Measurements from ENCODE around the gene KIAA1328. TPM values are rescaled to one million over a fixed set of nuclear protein-coding genes. Genes with fewer than 3 reads are reported as not detected.

KIAA1328 gene
- total RNA-seq, 1 donor from 2014 or later, result 11.9 TPM

DNA sequence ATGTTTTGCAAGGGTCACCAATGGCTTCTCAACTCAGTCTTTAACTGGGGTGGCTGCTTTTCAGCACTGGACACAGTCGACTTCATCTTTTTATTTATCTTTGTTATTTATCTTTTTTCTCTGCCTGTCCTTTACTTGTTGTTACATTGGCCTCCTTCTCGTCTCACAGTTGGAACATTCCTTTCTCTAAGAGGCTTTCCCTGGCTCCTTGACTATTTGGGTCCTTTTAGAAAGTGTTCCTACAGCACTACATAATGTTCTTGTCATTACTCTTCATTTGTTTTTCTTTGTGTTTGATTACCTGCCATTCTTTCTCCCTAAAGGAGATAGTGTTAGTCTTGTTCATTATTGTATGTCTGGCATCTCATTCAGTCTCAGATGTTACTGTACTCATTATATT is 122.0 kb downstream of the KIAA1328 start:
- Histone ChIP-seq H3K9me3 (no peaks in the 10 kb centered on the region), H3K36me3 (no peaks in the 10 kb centered on the region), H3K4me1 (no peaks in the 10 kb centered on the region), H3K27ac (no peak overlapping the region), H3K4me3 (no peak overlapping the region), H3K27me3 (no peaks in the 10 kb centered on the region)
- ATAC-seq, result peak; percentile 56
- intact Hi-C loops (cut with DNase I), result no loop called here
- TF ChIP-seq, protein P1, sequence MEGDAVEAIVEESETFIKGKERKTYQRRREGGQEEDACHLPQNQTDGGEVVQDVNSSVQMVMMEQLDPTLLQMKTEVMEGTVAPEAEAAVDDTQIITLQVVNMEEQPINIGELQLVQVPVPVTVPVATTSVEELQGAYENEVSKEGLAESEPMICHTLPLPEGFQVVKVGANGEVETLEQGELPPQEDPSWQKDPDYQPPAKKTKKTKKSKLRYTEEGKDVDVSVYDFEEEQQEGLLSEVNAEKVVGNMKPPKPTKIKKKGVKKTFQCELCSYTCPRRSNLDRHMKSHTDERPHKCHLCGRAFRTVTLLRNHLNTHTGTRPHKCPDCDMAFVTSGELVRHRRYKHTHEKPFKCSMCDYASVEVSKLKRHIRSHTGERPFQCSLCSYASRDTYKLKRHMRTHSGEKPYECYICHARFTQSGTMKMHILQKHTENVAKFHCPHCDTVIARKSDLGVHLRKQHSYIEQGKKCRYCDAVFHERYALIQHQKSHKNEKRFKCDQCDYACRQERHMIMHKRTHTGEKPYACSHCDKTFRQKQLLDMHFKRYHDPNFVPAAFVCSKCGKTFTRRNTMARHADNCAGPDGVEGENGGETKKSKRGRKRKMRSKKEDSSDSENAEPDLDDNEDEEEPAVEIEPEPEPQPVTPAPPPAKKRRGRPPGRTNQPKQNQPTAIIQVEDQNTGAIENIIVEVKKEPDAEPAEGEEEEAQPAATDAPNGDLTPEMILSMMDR (IDR thresholded peaks at IDR 0.05), result no peak
- no peak for DNase-seq

DNA sequence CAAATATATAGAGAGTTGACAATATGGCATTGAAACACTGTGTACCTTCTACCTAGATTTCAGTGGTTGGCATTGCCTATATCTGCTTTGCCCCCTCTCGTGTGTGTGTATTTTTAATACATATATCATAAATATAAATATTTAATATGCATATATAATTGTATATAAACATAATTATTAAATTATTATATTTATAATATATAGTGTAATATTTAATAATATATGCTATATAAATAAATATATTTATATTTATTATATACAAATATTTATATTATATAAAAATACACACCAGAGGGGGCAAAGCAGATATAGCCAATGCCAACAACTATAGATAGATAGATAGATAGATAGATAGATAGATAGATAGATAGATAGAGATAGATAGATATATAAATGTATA is 124.1 kb downstream of the KIAA1328 start:
- Histone ChIP-seq H3K9me3 (no peaks in the 10 kb centered on the region), H3K27me3 (no peaks in the 10 kb centered on the region), H3K4me3 (no peak overlapping the region), H3K4me1 (no peaks in the 10 kb centered on the region), H3K27ac (no peak overlapping the region), H3K36me3 (no peaks in the 10 kb centered on the region)
- ATAC-seq (no peak), DNase-seq (no peak)
- TF ChIP-seq, protein P1 (IDR thresholded peaks at IDR 0.05), result no peak
- intact Hi-C loops (cut with DNase I), result no loop called here

DNA sequence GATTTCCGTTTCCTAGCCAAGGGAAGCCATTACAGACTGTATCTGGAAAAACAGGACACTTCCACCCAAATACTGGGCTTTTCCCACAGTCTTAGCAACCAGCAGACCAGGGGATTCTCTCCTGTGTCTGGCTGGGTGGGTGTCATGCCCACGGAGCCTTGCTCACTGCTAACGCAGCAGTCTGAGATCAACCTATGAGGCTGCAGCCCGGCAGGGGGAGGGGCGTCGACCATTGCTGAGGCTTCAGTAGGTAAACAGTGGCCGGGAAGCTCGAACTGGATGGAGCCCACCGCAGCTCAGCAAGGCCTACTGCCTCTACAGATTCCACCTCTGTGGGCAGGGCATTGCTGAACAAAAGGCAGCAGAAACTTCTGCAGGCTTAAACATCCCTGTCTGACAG is 131.1 kb downstream of the KIAA1328 start:
- Histone ChIP-seq H3K4me1 (no peaks in the 10 kb centered on the region), H3K36me3 (peaks cover 10% of the 10 kb centered on the region), H3K27ac (no peak overlapping the region), H3K9me3 (no peaks in the 10 kb centered on the region), H3K27me3 (no peaks in the 10 kb centered on the region), H3K4me3 (no peak overlapping the region)
- TF ChIP-seq, protein P1 (IDR thresholded peaks at IDR 0.05), result no peak
- intact Hi-C loops (cut with DNase I), result no loop called here
- no peak for DNase-seq
- ATAC-seq, result no peak

DNA sequence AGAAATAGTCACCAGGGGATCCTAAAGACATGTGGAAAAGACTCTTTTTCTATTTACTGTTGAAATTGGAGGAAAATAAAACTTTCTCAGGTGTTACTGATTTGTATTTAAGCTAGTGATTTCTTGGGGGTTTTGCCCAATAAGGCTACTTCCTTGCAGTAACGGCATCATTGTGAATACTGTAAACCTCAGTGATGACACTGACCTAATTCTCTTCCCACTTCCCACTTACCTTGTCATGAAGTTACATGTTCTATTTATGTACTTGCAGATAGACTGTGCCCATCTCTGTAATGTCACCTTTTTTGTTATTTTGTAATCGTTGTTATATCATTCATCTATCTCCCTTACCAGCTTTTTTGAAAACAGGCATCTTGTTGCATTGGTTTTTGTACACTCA is 134.5 kb downstream of the KIAA1328 start:
- Histone ChIP-seq H3K27me3 (no peaks in the 10 kb centered on the region), H3K4me1 (no peaks in the 10 kb centered on the region), H3K4me3 (no peak overlapping the region), H3K36me3 (peaks cover 10% of the 10 kb centered on the region), H3K9me3 (no peaks in the 10 kb centered on the region), H3K27ac (no peak overlapping the region)
- no peak for DNase-seq
- intact Hi-C loops (cut with DNase I), result no loop called here
- TF ChIP-seq, protein P1 (IDR thresholded peaks at IDR 0.05), result no peak
- no peak for ATAC-seq

DNA sequence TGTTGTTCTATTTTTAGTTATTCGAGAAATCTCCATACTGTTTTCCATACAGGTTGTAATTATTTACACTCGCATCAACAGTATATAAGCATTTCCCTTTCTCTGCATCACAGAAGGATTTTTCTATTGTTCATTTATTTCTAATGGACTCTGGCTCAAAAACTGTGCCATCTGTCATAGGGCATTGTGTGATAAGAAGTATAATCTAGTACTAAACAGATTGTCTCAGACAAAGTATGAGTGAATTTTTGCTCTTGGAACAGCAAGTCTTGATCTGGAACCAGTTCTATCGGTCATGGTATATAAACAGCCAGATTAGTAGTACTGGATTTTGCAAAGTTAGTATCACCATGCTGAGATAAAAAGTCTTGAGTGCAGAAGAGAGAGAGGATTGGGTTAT is 145.8 kb downstream of the KIAA1328 start:
- intact Hi-C loops (cut with DNase I), result no loop called here

More for the DNA sequence above, 145.8 kb downstream of the KIAA1328 start:
- Histone ChIP-seq H3K4me3 (no peak overlapping the region), H3K9me3 (no peaks in the 10 kb centered on the region), H3K27ac (no peak overlapping the region), H3K36me3 (no peaks in the 10 kb centered on the region), H3K27me3 (no peaks in the 10 kb centered on the region), H3K4me1 (no peaks in the 10 kb centered on the region)
- no peak for DNase-seq
- TF ChIP-seq, protein P1 (IDR thresholded peaks at IDR 0.05), result no peak
- no peak for ATAC-seq

Data from upper lobe of right lung (tissue), 1 donor.